NB4 (cell line): Measurements from ENCODE around the gene APOA4.

Source experiments
- POLR2A ChIP-seq: IDR thresholded peaks from 2 replicates; pipeline ENCODE4 v1.6.1; 2011; ENCODE audit warnings: mild to moderate bottlenecking; ENCODE audit not compliant: insufficient read length; ENCODE audit errors: extremely low read depth
- TF ChIP-seq, protein P1 (sequence below): IDR thresholded peaks from one replicate; pipeline ENCODE4 v1.5.1; 2012; ENCODE audit warnings: low read depth, low read length
- TF ChIP-seq, protein P2 (sequence below): IDR thresholded peaks from 2 replicates; pipeline ENCODE4 v1.6.1; 2011; ENCODE audit warnings: low read depth, low read length

DNA sequence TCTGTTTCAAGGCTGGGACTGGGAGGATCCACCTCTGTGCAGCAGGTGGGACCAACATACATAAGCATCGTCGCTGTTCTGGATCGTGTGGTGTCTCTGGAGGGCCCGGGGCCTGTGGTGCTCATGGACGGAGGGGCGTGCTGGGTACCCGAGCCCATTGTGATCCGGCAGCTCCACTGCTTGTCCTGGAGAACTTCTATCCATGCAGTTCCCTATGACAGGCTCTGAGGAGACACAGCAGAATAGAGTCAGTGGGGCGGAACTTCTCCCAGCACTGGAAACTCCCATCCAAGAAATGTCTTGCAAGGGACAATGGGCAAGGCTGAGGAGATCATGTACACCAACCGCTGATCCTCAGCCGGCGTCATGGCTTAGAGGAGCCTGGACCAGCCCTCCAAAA, 26.0 kb upstream of the APOA4 start:
- TF ChIP-seq, protein P1, sequence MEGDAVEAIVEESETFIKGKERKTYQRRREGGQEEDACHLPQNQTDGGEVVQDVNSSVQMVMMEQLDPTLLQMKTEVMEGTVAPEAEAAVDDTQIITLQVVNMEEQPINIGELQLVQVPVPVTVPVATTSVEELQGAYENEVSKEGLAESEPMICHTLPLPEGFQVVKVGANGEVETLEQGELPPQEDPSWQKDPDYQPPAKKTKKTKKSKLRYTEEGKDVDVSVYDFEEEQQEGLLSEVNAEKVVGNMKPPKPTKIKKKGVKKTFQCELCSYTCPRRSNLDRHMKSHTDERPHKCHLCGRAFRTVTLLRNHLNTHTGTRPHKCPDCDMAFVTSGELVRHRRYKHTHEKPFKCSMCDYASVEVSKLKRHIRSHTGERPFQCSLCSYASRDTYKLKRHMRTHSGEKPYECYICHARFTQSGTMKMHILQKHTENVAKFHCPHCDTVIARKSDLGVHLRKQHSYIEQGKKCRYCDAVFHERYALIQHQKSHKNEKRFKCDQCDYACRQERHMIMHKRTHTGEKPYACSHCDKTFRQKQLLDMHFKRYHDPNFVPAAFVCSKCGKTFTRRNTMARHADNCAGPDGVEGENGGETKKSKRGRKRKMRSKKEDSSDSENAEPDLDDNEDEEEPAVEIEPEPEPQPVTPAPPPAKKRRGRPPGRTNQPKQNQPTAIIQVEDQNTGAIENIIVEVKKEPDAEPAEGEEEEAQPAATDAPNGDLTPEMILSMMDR, result no peak
- TF ChIP-seq, protein P2, sequence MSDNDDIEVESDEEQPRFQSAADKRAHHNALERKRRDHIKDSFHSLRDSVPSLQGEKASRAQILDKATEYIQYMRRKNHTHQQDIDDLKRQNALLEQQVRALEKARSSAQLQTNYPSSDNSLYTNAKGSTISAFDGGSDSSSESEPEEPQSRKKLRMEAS, result no peak
- TF ChIP-seq POLR2A, result no peak
